Stimulated activated naive CD4-positive, alpha-beta T cell (primary cell): ENCODE data around the gene OR5A2.
"Not testable (repeated sequence)": the region's sequence is repeated elsewhere in the genome, so short reads cannot be mapped to it uniquely, and the experiment has no call there.

ENCODE experiments used
- DNase-seq, 6 experiments: peaks; one replicate each; lab custom pipeline; 2025; lab: John Stamatoyannopoulos, UW

OR5A2 gene, protein sequence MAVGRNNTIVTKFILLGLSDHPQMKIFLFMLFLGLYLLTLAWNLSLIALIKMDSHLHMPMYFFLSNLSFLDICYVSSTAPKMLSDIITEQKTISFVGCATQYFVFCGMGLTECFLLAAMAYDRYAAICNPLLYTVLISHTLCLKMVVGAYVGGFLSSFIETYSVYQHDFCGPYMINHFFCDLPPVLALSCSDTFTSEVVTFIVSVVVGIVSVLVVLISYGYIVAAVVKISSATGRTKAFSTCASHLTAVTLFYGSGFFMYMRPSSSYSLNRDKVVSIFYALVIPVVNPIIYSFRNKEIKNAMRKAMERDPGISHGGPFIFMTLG

DNA sequence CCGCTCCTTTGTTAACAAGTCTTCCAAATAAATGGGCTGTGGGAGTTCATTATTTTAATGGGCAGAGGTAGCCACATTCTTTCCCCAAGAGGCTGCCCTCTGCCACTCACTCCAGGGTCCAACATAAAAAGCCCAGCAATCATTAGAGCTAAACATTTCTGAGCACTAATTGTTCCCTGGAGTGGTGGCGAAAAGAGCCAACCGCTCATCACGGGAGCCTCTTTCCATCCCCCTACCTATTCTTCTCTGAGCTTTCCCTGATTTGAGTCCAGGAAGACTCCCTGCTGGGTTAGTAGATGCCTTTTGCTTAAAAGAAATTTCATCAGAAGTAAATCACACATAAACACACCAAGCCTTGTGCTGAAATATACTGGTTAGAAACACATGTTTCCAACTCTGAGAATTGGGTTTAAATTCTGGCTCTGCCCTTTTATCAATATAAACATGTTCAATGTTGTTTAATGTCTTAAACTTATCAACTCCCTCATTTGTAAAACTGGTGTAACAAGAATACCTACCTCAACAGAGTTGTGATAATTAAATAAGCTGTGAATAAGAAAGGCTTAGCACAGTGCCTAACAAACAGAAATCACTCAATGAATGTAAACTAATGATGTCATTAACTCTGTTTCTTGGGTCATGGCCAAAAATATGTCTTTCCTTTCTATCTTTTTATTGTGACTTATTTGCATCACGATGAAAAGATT, at the start of gene OR5A2:
TSS of gene OR5A2 (minus strand) at position 53 of the 707 bp plus-strand sequence. CDS start 3,460 bp downstream, outside the sequence.
- DNase-seq: no peak

DNA sequence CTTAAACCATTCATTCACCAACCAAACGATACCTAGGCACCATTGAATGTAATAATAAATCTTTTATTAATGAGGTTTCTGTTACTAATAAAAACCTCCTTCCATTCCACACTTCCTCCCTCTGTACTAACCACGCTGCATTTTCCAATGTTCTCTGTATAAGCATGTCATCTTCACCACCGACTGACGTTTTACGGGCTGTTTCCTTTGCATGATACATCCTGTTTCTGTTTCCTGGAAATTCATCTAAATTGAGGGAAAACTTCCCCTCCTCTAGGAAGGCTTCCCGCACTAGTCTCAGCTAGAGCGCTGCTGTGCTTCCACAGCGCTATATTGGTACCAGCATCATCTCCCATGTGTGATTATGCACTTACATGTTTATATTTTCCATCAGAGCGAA, 49.0 kb upstream of the OR5A2 start:
- DNase-seq: no peak

- DNase-seq: no peak
Measured at GRCh38 chr11:59473015-59473414, 46.8 kb upstream of the OR5A2 start, which contains the start of gene OR4D10. Gene OR4D10 (plus strand): TSS chr11:59473315. CDS start chr11:59477430, 4,115 bp downstream.

- DNase-seq: no peak
Measured at GRCh38 chr11:59463190-59463641, 37.0 kb upstream of the OR5A2 start.

DNA sequence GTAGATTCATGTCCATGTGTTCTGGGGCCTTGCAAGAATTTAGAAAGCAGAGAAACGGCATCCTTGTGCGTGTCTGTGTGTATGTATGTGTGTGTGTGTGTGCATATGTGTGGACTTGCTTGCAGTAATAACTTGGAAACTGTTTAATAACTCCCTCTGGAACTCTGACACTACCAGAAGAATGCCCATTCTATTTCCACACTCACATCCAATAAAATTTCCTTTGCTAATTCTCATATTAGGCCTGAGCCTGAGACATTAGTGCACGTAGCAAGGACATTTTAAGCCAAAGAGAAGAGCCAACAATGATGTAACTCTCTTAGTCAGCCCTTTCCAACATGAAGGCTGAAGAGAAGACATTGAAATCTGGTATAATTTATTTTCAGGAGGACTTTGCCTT, 33.7 kb upstream of the OR5A2 start:
- no peak for DNase-seq

GRCh38 chr11:59456661-59457060, 30.4 kb upstream of the OR5A2 start, which contains the start of gene OR4D6:
Gene OR4D6 (plus strand): TSS chr11:59456961. CDS start chr11:59456961, 0 bp downstream.
- no peak for DNase-seq

- no peak for DNase-seq
Measured at GRCh38 chr11:59448484-59448883, 22.3 kb upstream of the OR5A2 start.

GRCh38 chr11:59445624-59446023, 19.4 kb upstream of the OR5A2 start:
- not testable (repeated sequence) for DNase-seq

- no peak for DNase-seq
Measured at GRCh38 chr11:59437770-59438169, 11.6 kb upstream of the OR5A2 start.

DNA sequence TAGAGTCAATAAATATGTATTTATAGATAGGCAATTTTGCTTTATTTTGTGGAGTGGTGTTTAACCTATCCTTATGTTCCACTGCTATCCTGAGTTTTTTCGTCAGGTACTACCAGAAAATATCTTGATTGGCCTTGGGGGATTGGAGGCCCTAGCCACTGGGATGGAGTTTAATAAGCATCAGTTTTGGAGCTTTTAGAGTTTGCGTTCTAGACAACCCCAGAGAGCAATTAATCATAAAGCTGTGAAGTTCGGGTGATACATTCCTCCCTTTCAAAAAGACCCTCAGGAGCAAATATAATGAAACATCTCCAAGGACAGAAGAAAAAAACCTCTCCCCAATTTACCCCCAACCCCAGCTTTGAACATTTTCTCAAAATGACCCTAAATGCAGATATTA, 10.0 kb upstream of the OR5A2 start, which contains the start of gene OR5A1:
TSS of gene OR5A1 (plus strand) at position 301 of the 400 bp plus-strand sequence. CDS start 6,700 bp downstream, outside the sequence.
- no peak for DNase-seq

- DNase-seq: peak in 2 of 6 experiments; percentile 54
Measured at GRCh38 chr11:59429924-59430516, 3.8 kb upstream of the OR5A2 start.

- no peak for DNase-seq
Measured at GRCh38 chr11:59427068-59427382, 812 bp upstream of the OR5A2 start.

- no peak for DNase-seq
Measured at GRCh38 chr11:59425131-59425530, 1.1 kb downstream of the OR5A2 start.

- DNase-seq: no peak
Measured at GRCh38 chr11:59423835-59424234, 2.4 kb downstream of the OR5A2 start.

- DNase-seq: no peak
Measured at GRCh38 chr11:59418156-59418555, 8.1 kb downstream of the OR5A2 start.

DNA sequence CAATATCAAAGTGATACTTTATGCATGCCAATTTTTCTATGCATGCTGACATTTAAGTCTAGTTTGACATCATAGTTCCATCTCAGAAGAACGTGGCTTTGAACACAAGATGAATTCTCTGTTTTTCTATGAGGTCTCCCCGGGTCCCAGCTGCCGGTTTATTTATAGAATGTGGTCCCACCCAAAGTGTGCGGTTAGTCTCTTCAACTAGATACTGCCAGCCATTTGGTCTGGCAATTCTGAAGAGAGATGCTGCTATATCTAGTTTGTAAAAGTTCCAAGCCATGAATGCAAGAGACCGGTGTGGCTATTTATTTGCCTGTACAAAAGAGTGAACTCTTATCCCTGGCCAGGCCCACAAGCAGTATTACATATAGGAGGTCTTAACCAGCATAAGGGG, 9.2 kb downstream of the OR5A2 start:
- no peak for DNase-seq

DNA sequence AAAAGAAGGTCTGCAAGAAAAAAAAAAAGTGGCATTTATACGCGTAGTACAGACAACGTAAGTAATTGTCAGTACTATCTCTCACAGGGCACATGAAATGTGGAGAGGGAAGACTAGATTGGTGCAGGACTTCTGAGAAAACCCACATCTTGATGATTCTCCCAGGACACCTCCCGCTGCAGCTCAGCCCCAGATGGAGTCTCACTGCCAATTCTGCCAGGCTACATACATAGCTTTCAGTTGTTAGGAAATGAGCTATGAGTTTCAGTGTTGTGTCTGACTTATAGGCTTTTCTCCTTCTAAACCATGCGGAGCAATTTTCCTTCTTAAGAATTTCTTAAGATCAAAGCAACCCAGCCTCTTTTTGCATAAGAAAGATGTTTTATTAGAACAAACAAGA, 9.6 kb downstream of the OR5A2 start:
- DNase-seq: no peak

GRCh38 chr11:59415111-59415510, 11.1 kb downstream of the OR5A2 start:
- DNase-seq: no peak

DNA sequence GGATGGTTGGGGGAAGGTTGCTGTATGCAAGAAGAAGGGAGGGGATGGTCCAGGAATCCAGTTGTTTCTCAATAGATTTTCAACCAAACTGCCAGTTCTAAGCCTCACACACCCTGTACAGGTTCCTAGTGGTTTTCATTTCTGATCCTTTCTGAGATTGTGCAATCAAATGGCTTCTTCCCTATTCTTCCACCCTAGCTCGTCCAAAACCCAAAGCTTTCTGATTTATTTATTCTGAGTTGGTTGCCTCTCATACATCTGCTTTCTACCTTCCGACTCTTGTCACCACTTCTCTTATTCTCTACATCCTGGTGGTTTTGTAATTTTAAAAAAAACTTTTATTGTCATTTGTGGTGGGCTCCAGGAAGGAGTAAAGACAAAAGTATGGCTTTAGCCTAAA, 12.6 kb downstream of the OR5A2 start:
- no peak for DNase-seq

DNA sequence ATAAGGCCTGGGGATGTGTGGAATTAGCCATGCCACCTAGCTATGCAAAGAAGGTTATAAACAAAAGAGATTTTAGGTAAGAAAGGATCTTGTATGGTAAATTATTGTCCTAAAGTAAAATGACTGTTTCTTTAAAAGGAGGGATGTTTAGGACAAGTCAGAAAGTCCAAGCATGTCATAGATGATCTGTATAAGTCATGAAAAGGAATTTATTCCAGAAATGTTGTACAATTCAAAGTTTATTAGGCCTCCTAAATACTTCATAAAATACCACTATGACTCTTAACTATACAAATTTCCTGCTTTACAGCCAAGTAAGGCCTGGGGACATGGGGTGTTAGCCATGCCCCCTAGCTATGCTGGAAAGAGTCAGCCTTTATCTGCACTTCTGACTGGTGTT, 22.7 kb downstream of the OR5A2 start:
- DNase-seq: no peak

- no peak for DNase-seq
Measured at GRCh38 chr11:59401262-59401552, 25.0 kb downstream of the OR5A2 start.

- DNase-seq: no peak
Measured at GRCh38 chr11:59400461-59401261, 25.6 kb downstream of the OR5A2 start.
